Measurements from ENCODE around the gene NIM1K.

The NIM1K gene

GRCh38 chr5:43231977-43232376 is 40.0 kb downstream of the NIM1K start:
- H3K4me3 ChIP-seq (replicated peaks; ENCODE audit: insufficient read depth, low read length), result no peak overlapping the region
- no peak for DNase-seq (ENCODE audit: low read depth in 1 of 2, low spot score in 1 of 2)
- H3K27ac ChIP-seq (replicated peaks), result no peak overlapping the region
- TF ChIP-seq SPI1 (IDR thresholded peaks at IDR 0.05; ENCODE audit: borderline replicate concordance, low read depth) (no peak), CTCF (IDR thresholded peaks at IDR 0.05; ENCODE audit: insufficient read depth, low read length) (no peak), GABPA (IDR thresholded peaks at IDR 0.05; ENCODE audit: low read depth) (no peak), REST (IDR thresholded peaks at IDR 0.05; ENCODE audit: insufficient replicate concordance, low read depth) (no peak)
- H3K27me3 ChIP-seq (ENCODE audit: insufficient read depth, poor library complexity, severe bottlenecking), result no peaks in the 10 kb centered on the region

- Histone ChIP-seq H3K4me3 (replicated peaks; ENCODE audit: insufficient read depth, low read length) (no peak overlapping the region), H3K27ac (replicated peaks) (no peak overlapping the region), H3K27me3 (ENCODE audit: insufficient read depth, poor library complexity, severe bottlenecking) (no peaks in the 10 kb centered on the region)
- TF ChIP-seq REST (IDR thresholded peaks at IDR 0.05; ENCODE audit: insufficient replicate concordance, low read depth) (no peak), POLR2AphosphoS5 (IDR thresholded peaks at IDR 0.05; ENCODE audit: low read depth) (no peak)
- no peak for DNase-seq (ENCODE audit: low read depth in 1 of 2, low spot score in 1 of 2)
Observed at GRCh38 chr5:43232943-43233833, 41.2 kb downstream of the NIM1K start.

- no peak for TF ChIP-seq GABPA (IDR thresholded peaks at IDR 0.05; ENCODE audit: low read depth)
- no peak for TF ChIP-seq REST (IDR thresholded peaks at IDR 0.05; ENCODE audit: insufficient replicate concordance, low read depth)
- TF ChIP-seq CTCF (IDR thresholded peaks at IDR 0.05; ENCODE audit: insufficient read depth, low read length), result no peak
- TF ChIP-seq POLR2AphosphoS5 (IDR thresholded peaks at IDR 0.05; ENCODE audit: low read depth), result no peak
- no peak for TF ChIP-seq SPI1 (IDR thresholded peaks at IDR 0.05; ENCODE audit: borderline replicate concordance, low read depth)
- no peak overlapping the region for H3K4me3 ChIP-seq (replicated peaks; ENCODE audit: insufficient read depth, low read length)
- no peak overlapping the region for H3K27ac ChIP-seq (replicated peaks)
- DNase-seq (ENCODE audit: low read depth in 1 of 2, low spot score in 1 of 2), result no peak
- H3K27me3 ChIP-seq (ENCODE audit: insufficient read depth, poor library complexity, severe bottlenecking), result no peaks in the 10 kb centered on the region
Observed at GRCh38 chr5:43233946-43234345, 41.9 kb downstream of the NIM1K start.

All from HL-60 (cell line).